Activated naive CD8-positive, alpha-beta T cell treated with anti-CD3 and anti-CD28 coated beads, Interleukin-2, amount 10 ng/mL, durations not matched to agents 7 days and 5 days (primary cell): ENCODE data around the gene PCSK5. TPM values are rescaled to one million over a fixed set of nuclear protein-coding genes. Genes with fewer than 3 reads are reported as not detected.
"Not testable (repeated sequence)": the region's sequence is repeated elsewhere in the genome, so short reads cannot be mapped to it uniquely, and the experiment has no call there.

Experiments used
- ATAC-seq: fragments of 150-1000 bp; cut with Tn5 transposase; one replicate; pipeline ENCODE4 v1.10.0; 2021; ENCODE audit warnings: low read depth, moderate library complexity
- POLR2A ChIA-PET: fragments of 350-600 bp; sonication (Branson Sonifier 250); formaldehyde crosslinking; loops from one replicate; lab custom pipeline; 2021; ENCODE audit warnings: antibody characterized with exemption; lab: Charles Lee
- DNase-seq: peaks from one replicate; pipeline ENCODE4 v3.0.0; 2021
- H3K27ac Mint-ChIP-seq: one replicate; pipeline ENCODE4 v1.8.0; 2022; ENCODE audit warnings: mild to moderate bottlenecking, mixed read lengths
- H3K27me3 Mint-ChIP-seq: one replicate; pipeline ENCODE4 v1.8.0; 2022; ENCODE audit warnings: mild to moderate bottlenecking, moderate library complexity, mixed read lengths
- H3K36me3 Mint-ChIP-seq: one replicate; pipeline ENCODE4 v1.8.0; 2021; ENCODE audit warnings: mild to moderate bottlenecking, mixed read lengths
- H3K4me1 Mint-ChIP-seq: one replicate; pipeline ENCODE4 v1.8.0; 2021; ENCODE audit warnings: mixed read lengths
- H3K4me3 Mint-ChIP-seq: one replicate; pipeline ENCODE4 v1.8.0; 2022; ENCODE audit warnings: mild to moderate bottlenecking, moderate library complexity, mixed read lengths
- H3K9me3 Mint-ChIP-seq: one replicate; pipeline ENCODE4 v1.8.0; 2021; ENCODE audit warnings: mixed read lengths
- total RNA-seq, 2 experiments: library from RNA; stranded (reverse); gene quantifications; one replicate each; pipeline ENCODE4 v1.2.3, GENCODE V29; 2021

Gene PCSK5
- total RNA-seq, 2 experiments from 2014 or later = 6.0 to 7.1 TPM

DNA sequence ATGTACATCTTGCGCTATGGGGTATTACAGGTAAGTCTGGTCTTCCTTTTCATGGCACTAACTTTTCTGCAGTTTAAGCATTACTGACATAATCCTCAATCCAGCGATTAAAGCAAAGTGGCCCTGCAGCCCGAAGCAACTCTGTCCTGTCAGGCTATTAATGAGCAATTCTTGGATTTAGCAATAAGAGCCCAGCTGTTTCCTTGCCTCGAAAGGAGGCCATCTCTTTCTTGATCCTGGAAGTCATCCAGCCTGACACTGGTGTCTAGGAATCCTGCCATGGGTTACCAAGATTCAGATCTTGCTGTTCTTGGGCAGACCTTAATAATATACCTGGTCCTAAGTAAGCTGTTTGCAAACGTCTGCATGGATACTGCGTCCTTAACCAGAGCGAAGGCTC, 401.8 kb downstream of the PCSK5 start:
- DNase-seq = no peak
- POLR2A ChIA-PET = no interaction called here
- Mint-ChIP-seq H3K4me3 (no peak overlapping the region), H3K9me3 (no peaks in the 10 kb centered on the region), H3K27ac (no peak overlapping the region), H3K27me3 (no peaks in the 10 kb centered on the region), H3K4me1 (peaks cover 9% of the 10 kb centered on the region), H3K36me3 (no peaks in the 10 kb centered on the region)
- ATAC-seq = no peak

GRCh38 chr9:76292658-76293057, 402.2 kb downstream of the PCSK5 start:
- DNase-seq = no peak
- Mint-ChIP-seq H3K4me1 (peaks cover 12% of the 10 kb centered on the region), H3K4me3 (no peak overlapping the region), H3K9me3 (no peaks in the 10 kb centered on the region), H3K36me3 (no peaks in the 10 kb centered on the region), H3K27ac (no peak overlapping the region), H3K27me3 (no peaks in the 10 kb centered on the region)
- no peak for ATAC-seq
- POLR2A ChIA-PET = no interaction called here

DNA sequence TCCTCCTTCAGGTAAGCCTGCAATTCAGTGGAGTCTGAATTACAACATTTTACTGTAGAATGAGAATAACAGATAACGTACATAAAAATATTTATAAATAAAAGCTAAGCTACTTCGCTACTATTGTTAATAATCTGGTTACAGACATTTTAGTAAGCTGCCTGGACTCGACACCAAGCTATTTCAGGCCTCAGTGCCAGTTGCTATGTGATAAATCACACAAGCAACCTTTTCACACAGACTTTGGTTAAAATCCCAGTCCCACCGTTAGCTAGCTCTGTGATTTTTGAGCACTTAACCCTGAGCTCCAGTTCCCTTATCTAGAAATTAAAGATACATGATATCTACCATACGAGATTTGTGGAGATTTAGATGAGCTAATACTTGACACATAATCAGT, 403.8 kb downstream of the PCSK5 start:
- POLR2A ChIA-PET = no interaction called here
- no peak for ATAC-seq
- DNase-seq = no peak
- Mint-ChIP-seq H3K4me1 (peaks cover 13% of the 10 kb centered on the region), H3K27me3 (no peaks in the 10 kb centered on the region), H3K9me3 (no peaks in the 10 kb centered on the region), H3K27ac (no peak overlapping the region), H3K36me3 (no peaks in the 10 kb centered on the region), H3K4me3 (no peak overlapping the region)

- no peak overlapping the region for H3K4me3 Mint-ChIP-seq
- no peaks in the 10 kb centered on the region for H3K27me3 Mint-ChIP-seq
- DNase-seq = no peak
- POLR2A ChIA-PET = no interaction called here
- H3K4me1 Mint-ChIP-seq = peaks cover 13% of the 10 kb centered on the region
- H3K36me3 Mint-ChIP-seq = no peaks in the 10 kb centered on the region
- ATAC-seq = no peak
- no peak overlapping the region for H3K27ac Mint-ChIP-seq
- no peaks in the 10 kb centered on the region for H3K9me3 Mint-ChIP-seq
Measured at GRCh38 chr9:76296561-76297310, 406.3 kb downstream of the PCSK5 start.

GRCh38 chr9:76297721-76298239, 407.3 kb downstream of the PCSK5 start:
- peaks cover 11% of the 10 kb centered on the region for H3K4me1 Mint-ChIP-seq
- ATAC-seq (no peak), DNase-seq (no peak)
- H3K27me3 Mint-ChIP-seq = no peaks in the 10 kb centered on the region
- no peaks in the 10 kb centered on the region for H3K9me3 Mint-ChIP-seq
- POLR2A ChIA-PET = no interaction called here
- no peaks in the 10 kb centered on the region for H3K36me3 Mint-ChIP-seq
- H3K4me3 Mint-ChIP-seq = no peak overlapping the region
- no peak overlapping the region for H3K27ac Mint-ChIP-seq

GRCh38 chr9:76298521-76299144, 408.2 kb downstream of the PCSK5 start:
- no peak overlapping the region for H3K27ac Mint-ChIP-seq
- no peak for DNase-seq
- no peaks in the 10 kb centered on the region for H3K36me3 Mint-ChIP-seq
- POLR2A ChIA-PET = no interaction called here
- no peaks in the 10 kb centered on the region for H3K9me3 Mint-ChIP-seq
- H3K4me3 Mint-ChIP-seq = no peak overlapping the region
- peak; percentile 36 for ATAC-seq
- peaks cover 8% of the 10 kb centered on the region for H3K4me1 Mint-ChIP-seq
- H3K27me3 Mint-ChIP-seq = no peaks in the 10 kb centered on the region

GRCh38 chr9:76302543-76302942, 412.1 kb downstream of the PCSK5 start:
- peaks cover 2% of the 10 kb centered on the region for H3K4me1 Mint-ChIP-seq
- POLR2A ChIA-PET = no interaction called here
- H3K9me3 Mint-ChIP-seq = no peaks in the 10 kb centered on the region
- H3K27ac Mint-ChIP-seq = no peak overlapping the region
- DNase-seq (no peak), ATAC-seq (no peak)
- H3K4me3 Mint-ChIP-seq = no peak overlapping the region
- peaks cover 4% of the 10 kb centered on the region for H3K27me3 Mint-ChIP-seq
- no peaks in the 10 kb centered on the region for H3K36me3 Mint-ChIP-seq

DNA sequence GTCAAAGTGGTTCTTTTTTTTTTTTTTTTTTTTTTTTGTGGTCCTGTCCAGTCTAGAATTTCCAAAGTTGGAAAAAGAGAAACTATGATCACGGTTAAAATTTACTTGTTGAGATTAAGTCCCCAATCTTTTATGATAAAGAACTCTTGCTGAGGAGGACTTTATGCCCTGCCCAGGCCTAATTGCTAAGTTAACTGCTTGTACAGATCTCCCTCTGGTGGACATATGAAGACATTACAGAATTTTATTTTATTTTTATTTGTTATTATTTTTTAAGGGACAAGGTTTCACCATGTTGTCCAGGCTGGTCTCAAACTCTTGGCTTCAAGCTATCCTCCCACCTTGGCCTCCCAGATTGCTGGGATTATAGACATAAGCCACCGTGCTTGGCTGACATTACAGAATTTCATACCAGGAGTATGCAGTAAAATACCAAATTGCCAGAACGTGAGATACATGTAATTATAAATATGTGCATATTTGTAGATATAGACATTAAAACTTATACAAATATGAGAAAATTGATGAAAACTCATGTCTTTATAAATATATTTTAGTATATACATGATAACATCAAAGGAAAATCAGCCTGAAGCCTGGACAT, 412.6 kb downstream of the PCSK5 start:
- H3K4me3 Mint-ChIP-seq = no peak overlapping the region
- H3K36me3 Mint-ChIP-seq = no peaks in the 10 kb centered on the region
- no peak for DNase-seq
- no peaks in the 10 kb centered on the region for H3K4me1 Mint-ChIP-seq
- H3K27ac Mint-ChIP-seq = no peak overlapping the region
- POLR2A ChIA-PET = no interaction called here
- H3K9me3 Mint-ChIP-seq = no peaks in the 10 kb centered on the region
- H3K27me3 Mint-ChIP-seq = peaks cover 8% of the 10 kb centered on the region
- peak; percentile 30 for ATAC-seq

DNA sequence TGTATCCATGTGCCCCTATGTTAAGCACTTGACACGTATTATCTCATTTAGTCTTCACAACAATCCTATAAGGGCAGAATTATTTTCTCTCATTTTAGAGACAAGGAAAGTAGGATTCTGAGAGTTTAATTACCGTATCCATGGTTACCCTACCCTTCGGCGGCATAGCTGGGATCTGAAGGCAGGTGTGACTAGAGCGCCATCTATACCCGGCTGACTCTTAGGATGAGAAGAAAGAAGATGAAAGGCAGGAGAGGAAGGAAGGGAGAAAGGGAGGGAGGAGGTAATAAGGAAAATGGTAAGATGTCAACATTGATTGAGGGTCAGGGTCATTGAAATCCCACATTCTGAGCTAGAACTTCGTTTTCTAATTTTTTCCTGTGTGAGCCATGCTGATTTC, 416.6 kb downstream of the PCSK5 start:
- ATAC-seq, POLR2A ChIA-PET, H3K4me1 Mint-ChIP-seq, H3K4me3 Mint-ChIP-seq, H3K36me3 Mint-ChIP-seq, H3K27ac Mint-ChIP-seq, H3K9me3 Mint-ChIP-seq, H3K27me3 Mint-ChIP-seq, DNase-seq: not testable (repeated sequence)

- ATAC-seq = no peak
- POLR2A ChIA-PET = interaction anchor here (0.6 kb wide), 1 partner anchor 28 kb away, joined by 3 read pairs; no protein-coding TSS in a partner anchor
- DNase-seq = no peak
- Mint-ChIP-seq H3K4me3 (no peak overlapping the region), H3K9me3 (no peaks in the 10 kb centered on the region), H3K27ac (no peak overlapping the region), H3K27me3 (peaks cover 6% of the 10 kb centered on the region), H3K36me3 (no peaks in the 10 kb centered on the region), H3K4me1 (no peaks in the 10 kb centered on the region)
Measured at GRCh38 chr9:76310577-76310976, 420.1 kb downstream of the PCSK5 start.

- ATAC-seq (no peak), DNase-seq (no peak)
- Mint-ChIP-seq H3K27me3 (peaks cover 6% of the 10 kb centered on the region), H3K36me3 (no peaks in the 10 kb centered on the region), H3K9me3 (no peaks in the 10 kb centered on the region), H3K27ac (no peak overlapping the region), H3K4me3 (no peak overlapping the region), H3K4me1 (no peaks in the 10 kb centered on the region)
- POLR2A ChIA-PET = no interaction called here
Measured at GRCh38 chr9:76310991-76311390, 420.5 kb downstream of the PCSK5 start.

DNA sequence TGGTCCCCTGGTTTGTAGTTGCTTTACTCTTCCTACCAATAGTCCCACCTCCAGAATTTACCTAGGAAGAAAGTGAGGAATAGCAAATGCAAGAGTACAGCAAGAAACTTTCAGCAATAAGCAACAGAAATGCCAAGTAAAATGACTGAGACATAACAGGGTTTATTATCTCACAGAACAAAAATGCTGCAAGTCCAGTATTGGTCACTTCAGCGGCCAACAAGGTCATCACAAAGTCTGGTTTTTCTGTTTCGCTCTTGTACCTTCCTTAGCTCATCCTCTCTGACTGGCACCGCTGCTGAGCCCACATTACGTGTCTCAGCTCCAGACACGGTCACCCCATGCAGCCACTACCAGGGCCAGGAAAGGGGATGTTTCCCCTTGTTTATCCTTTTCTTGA, 421.1 kb downstream of the PCSK5 start:
- Mint-ChIP-seq H3K4me1 (no peaks in the 10 kb centered on the region), H3K9me3 (no peaks in the 10 kb centered on the region)
- POLR2A ChIA-PET = no interaction called here

DNA sequence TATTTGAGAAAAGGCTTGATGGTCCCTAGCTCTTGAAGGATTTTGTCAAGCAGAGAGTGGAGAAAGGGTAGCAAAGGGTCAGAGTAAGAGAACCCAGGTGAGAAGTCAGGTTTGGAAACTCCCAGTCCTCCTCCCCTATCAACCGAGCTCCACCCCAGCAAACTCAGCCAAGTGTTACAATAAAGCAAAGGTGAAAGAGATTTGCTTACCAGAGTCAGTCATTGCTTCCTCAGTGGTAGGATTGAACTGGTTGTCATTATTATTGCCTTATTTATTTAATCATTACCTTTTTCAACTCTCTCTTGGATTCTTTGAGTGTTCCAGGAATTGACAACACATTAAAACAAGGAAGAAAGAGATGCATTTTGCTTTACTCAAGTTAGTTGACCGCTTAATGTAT, 423.3 kb downstream of the PCSK5 start:
- no peak overlapping the region for H3K4me3 Mint-ChIP-seq
- no peak for ATAC-seq
- H3K36me3 Mint-ChIP-seq = no peaks in the 10 kb centered on the region
- H3K4me1 Mint-ChIP-seq = no peaks in the 10 kb centered on the region
- POLR2A ChIA-PET = no interaction called here
- DNase-seq = no peak
- H3K27ac Mint-ChIP-seq = no peak overlapping the region
- H3K9me3 Mint-ChIP-seq = no peaks in the 10 kb centered on the region
- H3K27me3 Mint-ChIP-seq = no peaks in the 10 kb centered on the region

More for the DNA sequence above, 421.1 kb downstream of the PCSK5 start:
- H3K36me3 Mint-ChIP-seq = no peaks in the 10 kb centered on the region
- no peak for DNase-seq
- no peak overlapping the region for H3K4me3 Mint-ChIP-seq
- no peak for ATAC-seq
- H3K27me3 Mint-ChIP-seq = peaks cover 6% of the 10 kb centered on the region
- H3K27ac Mint-ChIP-seq = no peak overlapping the region

DNA sequence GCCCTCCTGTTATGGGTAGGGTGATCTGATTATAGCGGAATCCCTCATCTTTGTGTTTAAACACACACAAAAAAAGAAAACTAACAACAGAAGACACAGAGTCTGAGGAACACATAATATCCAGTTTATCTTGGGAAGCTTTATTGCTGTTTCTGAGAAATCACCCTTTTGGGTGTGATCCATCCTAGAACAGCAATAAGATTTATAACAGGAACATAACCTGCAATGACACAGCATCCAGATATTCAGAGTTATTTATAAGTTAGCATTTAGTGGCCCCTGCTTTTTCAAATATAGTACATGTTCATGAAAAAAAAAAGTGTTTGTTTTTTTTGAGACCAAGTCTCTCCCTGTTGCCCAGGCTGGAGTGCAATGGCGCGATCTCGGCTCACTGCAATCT, 423.8 kb downstream of the PCSK5 start:
- POLR2A ChIA-PET = no interaction called here
- H3K9me3 Mint-ChIP-seq = no peaks in the 10 kb centered on the region
- no peak for ATAC-seq
- H3K27me3 Mint-ChIP-seq = no peaks in the 10 kb centered on the region
- H3K4me3 Mint-ChIP-seq = no peak overlapping the region
- no peak overlapping the region for H3K27ac Mint-ChIP-seq
- no peak for DNase-seq
- no peaks in the 10 kb centered on the region for H3K36me3 Mint-ChIP-seq
- no peaks in the 10 kb centered on the region for H3K4me1 Mint-ChIP-seq
